Caco-2 (cell line): ENCODE data around the gene THADA. TPM values are rescaled to one million over a fixed set of nuclear protein-coding genes. Genes with fewer than 3 reads are reported as not detected.
A peak's percentile ranks its signal among the peaks of the same experiment; 100 is the strongest.

Source experiments
- BruUV-seq: library from RNA; stranded (reverse); fragments of 400-500 nt; replicated peaks from 2 replicates; lab custom pipeline; 2021; lab: Mats Ljungman, UMichigan
- CTCF ChIA-PET: fragments of 300-600 bp; sonication (Branson Sonifier 250); formaldehyde crosslinking; loops from one replicate; lab custom pipeline; 2022; ENCODE audit warnings: antibody characterized with exemption; lab: Charles Lee
- POLR2A ChIA-PET: fragments of 300-600 bp; sonication (Branson Sonifier 250); formaldehyde crosslinking; loops from one replicate; lab custom pipeline; 2022; ENCODE audit warnings: antibody characterized with exemption; lab: Charles Lee
- DNase-seq, 2 experiments: peaks; one replicate each; pipeline versions ENCODE4 v3.0.0 to v3.0.0-alpha.2; 2020 to 2022
- H3K27me3 ChIP-seq: replicated peaks from 2 replicates; pipeline ENCODE4 v1.6.0; 2011; ENCODE audit warnings: low read length; ENCODE audit not compliant: control insufficient read depth, insufficient read depth
- H3K36me3 ChIP-seq: 2 replicates; pipeline ENCODE4 v1.5.1; 2011; ENCODE audit warnings: low read length; ENCODE audit not compliant: control insufficient read depth, insufficient read depth
- H3K4me1 ChIP-seq: fragments of 250-450 bp; sonication (Bioruptor Pico); 2 replicates; pipeline ENCODE4 v1.5.1; 2020; ENCODE audit warnings: mild to moderate bottlenecking
- H3K4me3 ChIP-seq: 2 replicates; pipeline ENCODE4 v1.5.1; 2011; ENCODE audit warnings: low read depth, mild to moderate bottlenecking, control low read depth, low read length
- H3K9me3 ChIP-seq: fragments of 250-450 bp; sonication (Bioruptor Pico); 2 replicates; pipeline ENCODE4 v1.5.1; 2020; ENCODE audit warnings: mild to moderate bottlenecking, moderate library complexity
- H3K27ac Mint-ChIP-seq: one replicate; pipeline ENCODE4 v1.8.0; 2022; ENCODE audit warnings: mixed read lengths; ENCODE audit not compliant: unreplicated experiment
- H3K27me3 Mint-ChIP-seq: one replicate; pipeline ENCODE4 v1.8.0; 2022; ENCODE audit warnings: mixed read lengths; ENCODE audit not compliant: insufficient read depth, unreplicated experiment
- H3K36me3 Mint-ChIP-seq: one replicate; pipeline ENCODE4 v1.8.0; 2022; ENCODE audit warnings: mild to moderate bottlenecking, mixed read lengths; ENCODE audit not compliant: insufficient read depth, unreplicated experiment
- H3K4me1 Mint-ChIP-seq: one replicate; pipeline ENCODE4 v1.8.0; 2022; ENCODE audit warnings: low read depth, mixed read lengths; ENCODE audit not compliant: unreplicated experiment
- H3K4me3 Mint-ChIP-seq: one replicate; pipeline ENCODE4 v1.8.0; 2022; ENCODE audit warnings: mild to moderate bottlenecking, moderate library complexity, mixed read lengths; ENCODE audit not compliant: unreplicated experiment
- H3K9me3 Mint-ChIP-seq: one replicate; pipeline ENCODE4 v1.8.0; 2022; ENCODE audit warnings: mixed read lengths; ENCODE audit not compliant: unreplicated experiment
- intact Hi-C: fragments of 100-400 bp; cut with micrococcal nuclease; formaldehyde crosslinking; loops from one replicate; pipeline ENCODE4 v1.10.0; 2022; ENCODE audit not compliant: unreplicated experiment
- total RNA-seq: library from RNA; stranded (reverse); gene quantifications from 2 replicates; pipeline ENCODE4 v1.2.3, GENCODE V29; 2022
- TF ChIP-seq, protein P1 (sequence below), 2 experiments: fragments of 200-600 bp in 1 of 2; IDR thresholded peaks; 1 replicate in 1 of 2; 2 replicates in 1 of 2; pipeline versions ENCODE4 v1.5.1 to v1.8.0; 2011 to 2022; ENCODE audit warnings: antibody characterized with exemption in 1 of 2, control low read depth in 1 of 2, inconsistent platforms in 1 of 2, low read depth in 1 of 2, low read length in 1 of 2, mild to moderate bottlenecking in 1 of 2, moderate library complexity in 1 of 2; ENCODE audit not compliant: insufficient read depth in 1 of 2, severe bottlenecking in 1 of 2, unreplicated experiment in 1 of 2

The THADA gene
- total RNA-seq, 1 experiment from 2014 or later: 33.8 TPM

DNA sequence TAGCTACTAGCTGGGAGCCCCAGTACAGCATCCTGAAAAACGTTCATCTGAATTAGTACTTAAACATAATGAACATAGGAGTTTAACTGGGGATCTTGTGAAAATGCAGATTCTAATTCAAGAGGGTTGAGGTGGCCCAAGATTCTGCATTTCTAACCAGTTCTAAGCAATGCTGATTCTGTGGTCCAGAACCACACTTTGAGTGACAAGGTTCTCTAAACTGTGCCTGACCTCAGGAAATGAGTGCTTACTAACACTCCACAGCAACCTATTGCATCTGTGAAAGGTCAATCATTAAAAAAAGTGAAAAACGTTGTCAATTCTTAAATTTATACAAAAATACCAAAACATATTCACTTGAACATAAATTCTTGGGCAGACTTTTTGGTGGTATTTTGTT lies 212.3 kb downstream of the THADA start:
- peaks cover 5% of the 10 kb centered on the region; the same call in 1 of the 2 replicates for H3K36me3 ChIP-seq
- TF ChIP-seq, protein P1, sequence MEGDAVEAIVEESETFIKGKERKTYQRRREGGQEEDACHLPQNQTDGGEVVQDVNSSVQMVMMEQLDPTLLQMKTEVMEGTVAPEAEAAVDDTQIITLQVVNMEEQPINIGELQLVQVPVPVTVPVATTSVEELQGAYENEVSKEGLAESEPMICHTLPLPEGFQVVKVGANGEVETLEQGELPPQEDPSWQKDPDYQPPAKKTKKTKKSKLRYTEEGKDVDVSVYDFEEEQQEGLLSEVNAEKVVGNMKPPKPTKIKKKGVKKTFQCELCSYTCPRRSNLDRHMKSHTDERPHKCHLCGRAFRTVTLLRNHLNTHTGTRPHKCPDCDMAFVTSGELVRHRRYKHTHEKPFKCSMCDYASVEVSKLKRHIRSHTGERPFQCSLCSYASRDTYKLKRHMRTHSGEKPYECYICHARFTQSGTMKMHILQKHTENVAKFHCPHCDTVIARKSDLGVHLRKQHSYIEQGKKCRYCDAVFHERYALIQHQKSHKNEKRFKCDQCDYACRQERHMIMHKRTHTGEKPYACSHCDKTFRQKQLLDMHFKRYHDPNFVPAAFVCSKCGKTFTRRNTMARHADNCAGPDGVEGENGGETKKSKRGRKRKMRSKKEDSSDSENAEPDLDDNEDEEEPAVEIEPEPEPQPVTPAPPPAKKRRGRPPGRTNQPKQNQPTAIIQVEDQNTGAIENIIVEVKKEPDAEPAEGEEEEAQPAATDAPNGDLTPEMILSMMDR (IDR thresholded peaks at IDR 0.05; ENCODE audit: insufficient read depth in 1 of 2, low read depth in 1 of 2, low read length in 1 of 2, severe bottlenecking in 1 of 2, unreplicated experiment in 1 of 2): no peak
- ChIA-PET POLR2A (no interaction called here), CTCF (no interaction called here)
- intact Hi-C loops: no loop called here
- DNase-seq: no peak
- H3K4me1 ChIP-seq: peaks cover 25% of the 10 kb centered on the region
- Mint-ChIP-seq H3K4me1 (peaks cover 21% of the 10 kb centered on the region), H3K27ac (no peak overlapping the region), H3K27me3 (no peaks in the 10 kb centered on the region), H3K36me3 (no peaks in the 10 kb centered on the region), H3K9me3 (peaks cover 10% of the 10 kb centered on the region), H3K4me3 (no peak overlapping the region)
- H3K9me3 ChIP-seq: no peaks in the 10 kb centered on the region
- H3K4me3 ChIP-seq: no peak overlapping the region
- no peaks in the 10 kb centered on the region for H3K27me3 ChIP-seq
- no TSS peak for BruUV-seq

DNA sequence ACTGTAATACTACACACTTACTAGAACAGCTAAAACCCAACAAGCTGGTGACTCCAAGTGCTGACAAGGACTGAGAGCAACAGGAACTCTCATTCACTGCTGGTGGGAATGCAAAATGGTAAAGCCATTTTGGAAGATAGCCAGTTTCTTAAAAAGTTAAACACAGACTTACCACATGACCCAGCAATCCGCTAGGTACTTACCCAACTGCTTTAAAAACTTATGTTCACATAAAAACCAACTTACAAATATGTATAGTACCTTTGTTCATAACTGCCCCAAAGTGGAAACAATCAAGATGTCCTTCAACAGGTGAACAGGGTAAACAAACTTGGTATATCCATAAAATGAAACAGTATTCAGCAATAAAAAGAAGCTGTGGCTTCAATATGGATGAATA lies 216.3 kb downstream of the THADA start:
- H3K36me3 ChIP-seq: peaks cover 5% of the 10 kb centered on the region; the same call in 1 of the 2 replicates
- Mint-ChIP-seq H3K4me3 (no peak overlapping the region), H3K27ac (no peak overlapping the region), H3K9me3 (peaks cover 22% of the 10 kb centered on the region), H3K4me1 (peaks cover 45% of the 10 kb centered on the region), H3K36me3 (no peaks in the 10 kb centered on the region), H3K27me3 (no peaks in the 10 kb centered on the region)
- no TSS peak for BruUV-seq
- TF ChIP-seq, protein P1 (IDR thresholded peaks at IDR 0.05; ENCODE audit: insufficient read depth in 1 of 2, low read depth in 1 of 2, low read length in 1 of 2, severe bottlenecking in 1 of 2, unreplicated experiment in 1 of 2): no peak
- intact Hi-C loops: no loop called here
- POLR2A ChIA-PET: no interaction called here
- H3K4me1 ChIP-seq: peaks cover 29% of the 10 kb centered on the region
- CTCF ChIA-PET: no interaction called here
- H3K9me3 ChIP-seq: no peaks in the 10 kb centered on the region
- H3K27me3 ChIP-seq: no peaks in the 10 kb centered on the region
- no peak for DNase-seq
- H3K4me3 ChIP-seq: no peak overlapping the region

DNA sequence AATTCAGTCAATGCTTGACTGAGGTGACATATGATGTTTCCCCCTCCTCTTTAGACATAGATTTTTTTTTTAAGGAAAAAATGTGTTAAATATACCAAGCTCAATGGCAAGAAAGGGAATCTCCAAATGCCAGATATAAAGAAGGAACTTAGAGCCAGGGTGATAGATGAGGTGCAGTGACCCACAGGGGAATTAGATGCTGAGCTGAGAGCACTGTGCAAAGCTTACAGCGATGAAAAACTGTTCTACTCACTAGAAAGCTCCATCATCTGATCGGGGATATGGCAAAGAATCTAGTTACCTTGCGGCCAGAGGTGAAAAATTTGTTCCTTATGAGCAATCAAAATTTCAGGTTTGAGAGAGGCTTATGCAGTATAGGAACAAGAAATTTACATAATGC lies 218.5 kb downstream of the THADA start:
- no peak for DNase-seq
- intact Hi-C loops: no loop called here
- Mint-ChIP-seq H3K4me3 (no peak overlapping the region), H3K36me3 (no peaks in the 10 kb centered on the region), H3K9me3 (peaks cover 22% of the 10 kb centered on the region), H3K4me1 (peaks cover 37% of the 10 kb centered on the region), H3K27me3 (no peaks in the 10 kb centered on the region), H3K27ac (peak overlapping the region; percentile 81)
- peaks cover 36% of the 10 kb centered on the region for H3K4me1 ChIP-seq
- H3K36me3 ChIP-seq: peaks cover 5% of the 10 kb centered on the region; the same call in 1 of the 2 replicates
- ChIA-PET CTCF (no interaction called here), POLR2A (interaction anchor here (0.5 kb wide), 1 partner anchor 106 kb away, joined by 7 read pairs; no protein-coding TSS in a partner anchor)
- H3K27me3 ChIP-seq: no peaks in the 10 kb centered on the region
- TF ChIP-seq, protein P1 (IDR thresholded peaks at IDR 0.05; ENCODE audit: insufficient read depth in 1 of 2, low read depth in 1 of 2, low read length in 1 of 2, severe bottlenecking in 1 of 2, unreplicated experiment in 1 of 2): no peak
- H3K9me3 ChIP-seq: no peaks in the 10 kb centered on the region
- H3K4me3 ChIP-seq: no peak overlapping the region
- no TSS peak for BruUV-seq
